ENCODE results near the gene TAS1R2. TPM values are rescaled to one million over a fixed set of nuclear protein-coding genes. Genes with fewer than 3 reads are reported as not detected.

The TAS1R2 gene
- total and polyA plus RNA-seq, 2 of the 13 experiments (the other 11 are each of a cell fraction or from before 2014, with no cell fraction given), result not detected

DNA sequence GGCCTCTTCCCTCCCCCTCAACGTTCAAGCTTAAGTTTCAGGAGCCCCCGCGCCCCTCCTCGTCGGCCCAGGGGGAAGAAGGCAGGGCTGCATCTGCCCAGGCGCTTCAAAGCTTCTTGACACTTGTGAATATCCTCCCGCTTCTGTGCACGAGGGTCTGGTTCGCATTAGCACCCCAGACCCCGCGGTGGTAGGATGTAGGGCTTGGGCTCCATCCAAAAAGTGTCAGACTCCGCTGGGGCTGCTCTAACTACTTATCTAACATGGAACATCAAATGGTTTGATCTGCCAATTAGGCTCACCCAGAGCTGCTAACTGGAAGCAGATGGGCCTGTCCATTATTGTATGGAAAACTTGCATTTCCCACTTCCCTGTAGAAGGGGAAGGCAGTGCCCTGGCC lies 28.9 kb downstream of the TAS1R2 start (continued):
- TF ChIP-seq, protein P1, sequence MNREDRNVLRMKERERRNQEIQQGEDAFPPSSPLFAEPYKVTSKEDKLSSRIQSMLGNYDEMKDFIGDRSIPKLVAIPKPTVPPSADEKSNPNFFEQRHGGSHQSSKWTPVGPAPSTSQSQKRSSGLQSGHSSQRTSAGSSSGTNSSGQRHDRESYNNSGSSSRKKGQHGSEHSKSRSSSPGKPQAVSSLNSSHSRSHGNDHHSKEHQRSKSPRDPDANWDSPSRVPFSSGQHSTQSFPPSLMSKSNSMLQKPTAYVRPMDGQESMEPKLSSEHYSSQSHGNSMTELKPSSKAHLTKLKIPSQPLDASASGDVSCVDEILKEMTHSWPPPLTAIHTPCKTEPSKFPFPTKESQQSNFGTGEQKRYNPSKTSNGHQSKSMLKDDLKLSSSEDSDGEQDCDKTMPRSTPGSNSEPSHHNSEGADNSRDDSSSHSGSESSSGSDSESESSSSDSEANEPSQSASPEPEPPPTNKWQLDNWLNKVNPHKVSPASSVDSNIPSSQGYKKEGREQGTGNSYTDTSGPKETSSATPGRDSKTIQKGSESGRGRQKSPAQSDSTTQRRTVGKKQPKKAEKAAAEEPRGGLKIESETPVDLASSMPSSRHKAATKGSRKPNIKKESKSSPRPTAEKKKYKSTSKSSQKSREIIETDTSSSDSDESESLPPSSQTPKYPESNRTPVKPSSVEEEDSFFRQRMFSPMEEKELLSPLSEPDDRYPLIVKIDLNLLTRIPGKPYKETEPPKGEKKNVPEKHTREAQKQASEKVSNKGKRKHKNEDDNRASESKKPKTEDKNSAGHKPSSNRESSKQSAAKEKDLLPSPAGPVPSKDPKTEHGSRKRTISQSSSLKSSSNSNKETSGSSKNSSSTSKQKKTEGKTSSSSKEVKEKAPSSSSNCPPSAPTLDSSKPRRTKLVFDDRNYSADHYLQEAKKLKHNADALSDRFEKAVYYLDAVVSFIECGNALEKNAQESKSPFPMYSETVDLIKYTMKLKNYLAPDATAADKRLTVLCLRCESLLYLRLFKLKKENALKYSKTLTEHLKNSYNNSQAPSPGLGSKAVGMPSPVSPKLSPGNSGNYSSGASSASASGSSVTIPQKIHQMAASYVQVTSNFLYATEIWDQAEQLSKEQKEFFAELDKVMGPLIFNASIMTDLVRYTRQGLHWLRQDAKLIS (CRISPR knock-in tag; IDR thresholded peaks at IDR 0.05), result no peak

DNA sequence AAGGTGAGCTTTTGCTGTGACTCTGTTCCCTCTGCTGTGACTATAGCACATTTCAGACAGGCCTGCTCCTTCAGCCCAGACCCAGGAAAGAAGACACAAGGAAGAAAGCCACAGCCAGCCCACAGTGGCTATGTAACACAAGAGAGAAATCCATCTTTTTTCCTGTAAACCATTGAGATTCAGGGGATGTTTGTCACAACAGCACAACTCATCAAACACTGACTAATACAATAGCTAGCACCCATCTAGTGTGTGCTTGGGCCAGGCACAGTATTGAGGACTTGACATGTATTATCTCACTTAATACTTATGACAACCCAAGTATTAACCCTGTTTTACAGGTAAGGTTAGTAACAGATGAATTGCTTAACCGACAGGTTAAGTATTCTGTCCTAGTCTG lies 29.8 kb downstream of the TAS1R2 start:
- 0% methylated on average over 1 of the region's 1 CpG for WGBS (ENCODE audit: low lambda C conversion rate)
- TF ChIP-seq KLF16 (CRISPR knock-in tag; IDR thresholded peaks at IDR 0.05), result no peak
- TF ChIP-seq AHR (CRISPR knock-in tag; IDR thresholded peaks at IDR 0.05), result no peak
- TF ChIP-seq, protein P2, sequence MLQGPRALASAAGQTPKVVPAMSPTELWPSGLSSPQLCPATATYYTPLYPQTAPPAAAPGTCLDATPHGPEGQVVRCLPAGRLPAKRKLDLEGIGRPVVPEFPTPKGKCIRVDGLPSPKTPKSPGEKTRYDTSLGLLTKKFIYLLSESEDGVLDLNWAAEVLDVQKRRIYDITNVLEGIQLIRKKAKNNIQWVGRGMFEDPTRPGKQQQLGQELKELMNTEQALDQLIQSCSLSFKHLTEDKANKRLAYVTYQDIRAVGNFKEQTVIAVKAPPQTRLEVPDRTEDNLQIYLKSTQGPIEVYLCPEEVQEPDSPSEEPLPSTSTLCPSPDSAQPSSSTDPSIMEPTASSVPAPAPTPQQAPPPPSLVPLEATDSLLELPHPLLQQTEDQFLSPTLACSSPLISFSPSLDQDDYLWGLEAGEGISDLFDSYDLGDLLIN (CRISPR knock-in tag; IDR thresholded peaks at IDR 0.05; ENCODE audit: borderline replicate concordance), result no peak
- TF ChIP-seq ZNF12 (CRISPR knock-in tag; IDR thresholded peaks at IDR 0.05), result peak; percentile 89
- TF ChIP-seq, protein P3, sequence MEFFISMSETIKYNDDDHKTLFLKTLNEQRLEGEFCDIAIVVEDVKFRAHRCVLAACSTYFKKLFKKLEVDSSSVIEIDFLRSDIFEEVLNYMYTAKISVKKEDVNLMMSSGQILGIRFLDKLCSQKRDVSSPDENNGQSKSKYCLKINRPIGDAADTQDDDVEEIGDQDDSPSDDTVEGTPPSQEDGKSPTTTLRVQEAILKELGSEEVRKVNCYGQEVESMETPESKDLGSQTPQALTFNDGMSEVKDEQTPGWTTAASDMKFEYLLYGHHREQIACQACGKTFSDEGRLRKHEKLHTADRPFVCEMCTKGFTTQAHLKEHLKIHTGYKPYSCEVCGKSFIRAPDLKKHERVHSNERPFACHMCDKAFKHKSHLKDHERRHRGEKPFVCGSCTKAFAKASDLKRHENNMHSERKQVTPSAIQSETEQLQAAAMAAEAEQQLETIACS (CRISPR knock-in tag; IDR thresholded peaks at IDR 0.05), result no peak
- no peak for TF ChIP-seq PAX8 (CRISPR knock-in tag; IDR thresholded peaks at IDR 0.05; ENCODE audit: borderline replicate concordance)
- ChIA-PET POLR2A (no interaction called here), CTCF (ENCODE audit: low intra/inter-chr PET ratio, low total read pairs) (no interaction called here)
- FAIRE-seq (no peak), ATAC-seq (no peak), DNase-seq (ENCODE audit: low spot score) (no peak)
- BruUV-seq (replicated peaks), result no TSS peak
- Histone ChIP-seq H3K4me2 (ENCODE audit: low read depth, low read length) (no peak overlapping the region), H3K27me3 (ENCODE audit: control insufficient read depth in 1 of 2, insufficient read depth in 2 of 2, low read length in 2 of 2) (peaks cover 0 to 22% of the 10 kb centered on the region in 2 experiments; a peak in 3 of 5 replicates), H4K20me1 (ENCODE audit: insufficient read depth, low read length) (no peaks in the 10 kb centered on the region), H3K27ac (ENCODE audit: extremely low read length, insufficient read depth, low read length) (no peak overlapping the region), H3K4me3 (replicated peaks in 1 of 3; ENCODE audit: insufficient read depth in 1 of 3, low read depth in 2 of 3, low read length in 3 of 3) (no peak overlapping the region), H3K9ac (ENCODE audit: insufficient read depth, low read depth, low read length) (no peak overlapping the region), H2AFZ (ENCODE audit: low read length) (no peak overlapping the region), H3K79me2 (ENCODE audit: insufficient read depth, low read length) (no peaks in the 10 kb centered on the region), H3K9me3 (ENCODE audit: low read length) (no peaks in the 10 kb centered on the region), H3K4me1 (ENCODE audit: insufficient read depth, low read length) (no peaks in the 10 kb centered on the region), H3K36me3 (replicated peaks in 1 of 2; ENCODE audit: control insufficient read depth in 1 of 2, insufficient read depth in 2 of 2, low read length in 2 of 2) (no peaks in the 10 kb centered on the region)
- intact Hi-C loops (cut with micrococcal nuclease; ENCODE audit: unreplicated experiment) (no loop called here), in situ Hi-C loops (cut with HindIII; ENCODE audit: extremely low pct_ligation_motif_present, low pct_unique_long_range_greater_than_20kb) (no loop called here)

Measured in HepG2 (cell line).